Hematopoietic multipotent progenitor cell treated with erythropoietin and hydrocortisone succinate and interleukin-3 and kit ligand, for 15 days (in vitro differentiated cells): ENCODE data around the gene TDRD6.

Experiments
- DNase-seq: peaks from one replicate; pipeline ENCODE4 v3.0.0-alpha.2; 2015; ENCODE audit warnings: low spot score

Gene TDRD6

GRCh38 chr6:46688117-46688965, 656 bp downstream of the TDRD6 start:
- DNase-seq: no peak

GRCh38 chr6:46688966-46689335, 1.3 kb downstream of the TDRD6 start:
- DNase-seq: no peak

- no peak for DNase-seq
Measured at GRCh38 chr6:46689657-46690056, 2.0 kb downstream of the TDRD6 start.

GRCh38 chr6:46690141-46690755, 2.6 kb downstream of the TDRD6 start:
- no peak for DNase-seq

GRCh38 chr6:46690911-46691451, 3.3 kb downstream of the TDRD6 start:
- no peak for DNase-seq

- DNase-seq: no peak
Measured at GRCh38 chr6:46699970-46700369, 12.3 kb downstream of the TDRD6 start.

GRCh38 chr6:46704562-46704961, 16.9 kb downstream of the TDRD6 start:
- DNase-seq: no peak

GRCh38 chr6:46706464-46706863, 18.8 kb downstream of the TDRD6 start:
- DNase-seq: no peak

- no peak for DNase-seq
Measured at GRCh38 chr6:46711491-46711890, 23.8 kb downstream of the TDRD6 start.

GRCh38 chr6:46715141-46715540, 27.5 kb downstream of the TDRD6 start:
- no peak for DNase-seq

GRCh38 chr6:46719099-46719498, 31.4 kb downstream of the TDRD6 start:
- DNase-seq: no peak

- no peak for DNase-seq
Measured at GRCh38 chr6:46720401-46720800, 32.7 kb downstream of the TDRD6 start.

- DNase-seq: no peak
Measured at GRCh38 chr6:46729787-46730326, 42.2 kb downstream of the TDRD6 start.

GRCh38 chr6:46730921-46731461, 43.3 kb downstream of the TDRD6 start:
- DNase-seq: no peak

GRCh38 chr6:46733341-46733801, 45.7 kb downstream of the TDRD6 start:
- no peak for DNase-seq

GRCh38 chr6:46734867-46735719, 47.4 kb downstream of the TDRD6 start, which contains the start of gene PLA2G7:
Gene PLA2G7, minus strand, starts transcription at chr6:46735375. Its CDS starts 12,484 bp downstream, at chr6:46722891.
- DNase-seq: no peak

GRCh38 chr6:46735720-46736031, 48.0 kb downstream of the TDRD6 start:
- no peak for DNase-seq

GRCh38 chr6:46736906-46737305, 49.2 kb downstream of the TDRD6 start:
- no peak for DNase-seq

GRCh38 chr6:46741482-46741881, 53.8 kb downstream of the TDRD6 start:
- no peak for DNase-seq

GRCh38 chr6:46741910-46742309, 54.2 kb downstream of the TDRD6 start:
- DNase-seq: no peak

GRCh38 chr6:46743425-46744158, 55.9 kb downstream of the TDRD6 start:
- no peak for DNase-seq
